Ascending aorta (tissue), 2 donors: ENCODE results near the gene LDB3. TPM values are rescaled to one million over a fixed set of nuclear protein-coding genes. Genes with fewer than 3 reads are reported as not detected.

Experiments
- DNase-seq, 2 donors: peaks; one replicate each; pipeline ENCODE4 v3.0.0-alpha.2; 2019; ENCODE audit warnings: low spot score in 2 of 2
- H3K27ac ChIP-seq, 2 donors: fragments of 200-600 bp; sonication (generic); one replicate each; pipeline ENCODE4 v1.5.1; 2016 to 2017; ENCODE audit warnings: mild to moderate bottlenecking in 1 of 2
- H3K27me3 ChIP-seq: fragments of 200-600 bp; sonication (generic); one replicate; pipeline ENCODE4 v1.5.1; 2017
- H3K36me3 ChIP-seq, 2 donors: fragments of 200-600 bp; sonication (generic); one replicate each; pipeline ENCODE4 v1.5.1; 2016
- H3K4me1 ChIP-seq, 2 donors: fragments of 200-600 bp; sonication (generic); one replicate each; pipeline ENCODE4 v1.5.1; 2016 to 2017; ENCODE audit warnings: mild to moderate bottlenecking in 1 of 2
- H3K4me3 ChIP-seq, 2 donors: fragments of 200-600 bp; sonication (generic); one replicate each; pipeline ENCODE4 v1.5.1; 2016 to 2017; ENCODE audit warnings: mild to moderate bottlenecking in 1 of 2
- H3K9me3 ChIP-seq, 2 donors: fragments of 200-600 bp; sonication (generic); one replicate each; pipeline ENCODE4 v1.5.1; 2016
- CTCF ChIP-seq, 3 experiments: fragments of 200-600 bp in 2 of 3; fragments of 450-650 bp in 1 of 3; sonication (generic) in 2 of 3; IDR thresholded peaks; one replicate each; pipeline ENCODE4 v1.5.1; 2016 to 2019; ENCODE audit warnings: antibody characterized with exemption in 3 of 3, mild to moderate bottlenecking in 1 of 3, moderate library complexity in 1 of 3
- intact Hi-C: fragments of 100-400 bp; cut with DNase I; formaldehyde crosslinking; loops from one replicate; pipeline ENCODE4 v1.15.1; 2023
- total RNA-seq: library from RNA; depleted of rRNA; stranded (reverse); fragments of >200 nt; gene quantifications from one replicate; pipeline ENCODE4 v1.1.0, GENCODE V29; 2016

The LDB3 gene
- total RNA-seq, 1 donor from 2014 or later, result 27.4 TPM

DNA sequence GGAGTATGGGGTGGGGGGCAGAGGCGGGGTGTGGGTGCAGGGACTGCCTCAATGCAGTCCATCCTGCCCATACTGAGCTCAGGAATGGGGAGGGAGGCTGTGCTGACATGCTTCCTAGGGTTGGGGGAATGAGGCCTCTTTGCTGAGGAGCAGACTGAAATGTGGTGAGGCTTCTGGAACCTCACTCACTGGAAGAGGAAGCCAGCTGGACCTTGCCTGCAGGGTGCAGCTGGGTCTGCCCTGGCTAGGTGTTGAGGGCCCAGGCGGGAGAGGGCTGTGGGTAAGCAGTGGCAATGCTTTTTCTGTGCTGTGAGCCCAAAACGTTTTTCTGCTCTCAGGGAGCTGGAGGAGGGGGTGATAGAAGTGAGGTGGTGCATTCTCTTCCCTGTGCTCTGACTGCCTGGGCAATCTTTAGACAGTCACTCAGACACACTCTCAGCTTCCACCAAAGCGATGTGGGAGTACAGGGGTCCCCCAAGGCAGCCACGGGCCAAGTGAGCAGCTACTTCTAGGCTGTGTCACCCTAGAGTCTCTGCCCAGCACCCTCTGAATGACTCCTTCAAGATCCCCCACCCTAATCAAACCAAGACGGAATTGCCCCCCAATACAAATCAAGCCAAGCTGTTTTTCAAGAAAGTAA, 47.0 kb downstream of the LDB3 start:
- Histone ChIP-seq H3K27ac (no peak overlapping the region), H3K9me3 (no peaks in the 10 kb centered on the region), H3K27me3 (no peaks in the 10 kb centered on the region)

DNA sequence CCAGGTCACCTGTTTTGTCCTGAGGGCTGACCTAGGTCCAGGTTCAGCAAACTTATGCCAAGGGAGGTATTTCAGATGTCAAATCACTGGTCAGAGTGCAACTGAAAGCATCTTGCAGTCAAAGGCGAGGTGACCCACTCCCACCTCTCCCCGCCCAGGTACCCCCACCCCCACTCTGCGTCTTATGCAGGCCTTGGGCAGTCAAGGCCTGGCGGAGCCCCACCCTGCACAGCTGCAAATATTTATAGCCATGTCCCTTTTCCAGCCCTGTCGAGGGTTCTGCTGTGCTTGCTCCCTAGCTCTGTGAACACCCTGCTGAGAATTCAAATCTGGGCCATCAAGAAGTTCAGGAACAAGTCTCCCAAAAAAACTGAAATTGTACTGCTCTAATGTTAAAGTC, 47.5 kb downstream of the LDB3 start:
- no peak overlapping the region for H3K27ac ChIP-seq
- H3K9me3 ChIP-seq, result no peaks in the 10 kb centered on the region
- no peak for TF ChIP-seq CTCF (IDR thresholded peaks at IDR 0.05)
- intact Hi-C loops, result no loop called here
- no peak for DNase-seq
- H3K27me3 ChIP-seq, result no peaks in the 10 kb centered on the region
- no peak overlapping the region for H3K4me3 ChIP-seq
- H3K36me3 ChIP-seq, result peaks cover 14 to 36% of the 10 kb centered on the region in 2 donors
- H3K4me1 ChIP-seq, result peaks cover 0 to 6% of the 10 kb centered on the region in 2 donors

More for the DNA sequence above, 47.0 kb downstream of the LDB3 start:
- no peak for TF ChIP-seq CTCF (IDR thresholded peaks at IDR 0.05)
- peaks cover 14 to 36% of the 10 kb centered on the region in 2 donors for H3K36me3 ChIP-seq
- peaks cover 2 to 8% of the 10 kb centered on the region in 2 donors for H3K4me1 ChIP-seq
- H3K4me3 ChIP-seq, result no peak overlapping the region
- intact Hi-C loops, result no loop called here
- DNase-seq, result no peak

GRCh38 chr10:86716466-86716865, 48.2 kb downstream of the LDB3 start:
- no peak for DNase-seq
- H3K9me3 ChIP-seq, result no peaks in the 10 kb centered on the region
- no peak overlapping the region for H3K27ac ChIP-seq
- H3K27me3 ChIP-seq, result no peaks in the 10 kb centered on the region
- peaks cover 0 to 5% of the 10 kb centered on the region in 2 donors for H3K4me1 ChIP-seq
- intact Hi-C loops, result no loop called here
- peaks cover 14 to 40% of the 10 kb centered on the region in 2 donors for H3K36me3 ChIP-seq
- no peak overlapping the region for H3K4me3 ChIP-seq
- no peak for TF ChIP-seq CTCF (IDR thresholded peaks at IDR 0.05)

- no peaks in the 10 kb centered on the region for H3K27me3 ChIP-seq
- intact Hi-C loops, result no loop called here
- H3K4me1 ChIP-seq, result no peaks in the 10 kb centered on the region
- no peaks in the 10 kb centered on the region for H3K9me3 ChIP-seq
- H3K27ac ChIP-seq, result no peak overlapping the region
- DNase-seq, result no peak
- H3K36me3 ChIP-seq, result peaks cover 17 to 52% of the 10 kb centered on the region in 2 donors
- no peak for TF ChIP-seq CTCF (IDR thresholded peaks at IDR 0.05)
- H3K4me3 ChIP-seq, result no peak overlapping the region
These were observed 50.2 kb downstream of the LDB3 start for GRCh38 chr10:86718556-86718955.

- Histone ChIP-seq H3K9me3 (no peaks in the 10 kb centered on the region), H3K4me3 (no peak overlapping the region), H3K27me3 (no peaks in the 10 kb centered on the region), H3K27ac (no peak overlapping the region), H3K36me3 (peaks cover 23 to 59% of the 10 kb centered on the region in 2 donors), H3K4me1 (no peaks in the 10 kb centered on the region)
- TF ChIP-seq CTCF (IDR thresholded peaks at IDR 0.05), result no peak
- DNase-seq, result no peak
- intact Hi-C loops, result no loop called here
These were observed 52.9 kb downstream of the LDB3 start for GRCh38 chr10:86721232-86721631.
